IMR-90 (cell line): ENCODE data around the gene ZNF274. TPM values are rescaled to one million over a fixed set of nuclear protein-coding genes. Genes with fewer than 3 reads are reported as not detected.

ENCODE experiments used
- ATAC-seq: fragments of 200-7000 bp; cut with Tn5 transposase; 2 replicates; pipeline ENCODE4 v1.9.1; 2020; ENCODE audit warnings: low read depth, mild to moderate bottlenecking, moderate library complexity
- BruUV-seq: library from RNA; stranded (reverse); fragments of 400-500 nt; replicated peaks from 2 replicates; lab custom pipeline; 2021; lab: Mats Ljungman, UMichigan
- CTCF ChIA-PET: fragments of 300-600 bp; formaldehyde crosslinking; extraction: SDS; loops from one replicate; lab custom pipeline; 2021; ENCODE audit warnings: antibody characterized with exemption; lab: Yijun Ruan, JAX
- POLR2A ChIA-PET: fragments of 300-600 bp; sonication (Branson Sonifier 250); formaldehyde crosslinking; loops from one replicate; lab custom pipeline; 2022; ENCODE audit warnings: antibody characterized with exemption; ENCODE audit not compliant: unreplicated experiment; lab: Charles Lee
- DNase-seq: peaks from one replicate; pipeline ENCODE4 v3.0.0; 2013
- H2AFZ ChIP-seq: replicated peaks from 2 replicates; pipeline ENCODE3; 2013; ENCODE audit warnings: low read length, mild to moderate bottlenecking; ENCODE audit not compliant: poor library complexity
- H2AK5ac ChIP-seq: 2 replicates; pipeline ENCODE4 v1.6.1; 2013; ENCODE audit warnings: low read depth, low read length, inconsistent platforms
- H2AK9ac ChIP-seq: replicated peaks from 2 replicates; pipeline ENCODE3; 2013; ENCODE audit warnings: mild to moderate bottlenecking, low read depth, low read length, moderate library complexity; ENCODE audit not compliant: poor library complexity
- H2BK120ac ChIP-seq: 2 replicates; pipeline ENCODE4 v1.6.1; 2013; ENCODE audit warnings: low read depth, low read length, inconsistent platforms
- H2BK15ac ChIP-seq: 3 replicates; pipeline ENCODE4 v1.6.1; 2013; ENCODE audit warnings: low read depth, low read length, inconsistent platforms
- H2BK20ac ChIP-seq: 2 replicates; pipeline ENCODE4 v1.6.1; 2013; ENCODE audit warnings: low read depth, mild to moderate bottlenecking, inconsistent platforms, low read length, moderate library complexity
- H2BK5ac ChIP-seq: 2 replicates; pipeline ENCODE4 v1.6.1; 2013; ENCODE audit warnings: mild to moderate bottlenecking, low read depth, low read length, inconsistent platforms; ENCODE audit not compliant: poor library complexity, severe bottlenecking
- H3K14ac ChIP-seq: replicated peaks from 2 replicates; pipeline ENCODE4 v1.6.1; 2013; ENCODE audit warnings: low read depth, low read length, inconsistent platforms
- H3K18ac ChIP-seq: 2 replicates; pipeline ENCODE4 v1.6.1; 2013; ENCODE audit warnings: low read depth, low read length, control low read depth
- H3K23ac ChIP-seq: 2 replicates; pipeline ENCODE4 v1.6.1; 2013; ENCODE audit warnings: low read depth, low read length, inconsistent platforms
- H3K27ac ChIP-seq: 2 replicates; pipeline ENCODE4 v1.5.1; 2013; ENCODE audit warnings: mild to moderate bottlenecking, control low read depth, low read length; ENCODE audit not compliant: insufficient read depth
- H3K27me3 ChIP-seq: 2 replicates; pipeline ENCODE4 v1.6.1; 2013; ENCODE audit warnings: low read length; ENCODE audit not compliant: control insufficient read depth, insufficient read depth
- H3K36me3 ChIP-seq: 2 replicates; pipeline ENCODE4 v1.6.1; 2013; ENCODE audit warnings: low read length, mixed read lengths; ENCODE audit not compliant: control insufficient read depth, insufficient read depth
- H3K4ac ChIP-seq: 2 replicates; pipeline ENCODE4 v1.6.1; 2013; ENCODE audit warnings: low read depth, low read length, inconsistent platforms
- H3K4me1 ChIP-seq: 2 replicates; pipeline ENCODE4 v1.6.1; 2013; ENCODE audit warnings: low read length, mixed read lengths; ENCODE audit not compliant: control insufficient read depth, insufficient read depth
- H3K4me2 ChIP-seq: 2 replicates; pipeline ENCODE4 v1.6.1; 2013; ENCODE audit warnings: low read depth, mild to moderate bottlenecking, control low read depth, low read length, moderate library complexity
- H3K4me3 ChIP-seq: 2 replicates; pipeline ENCODE4 v1.5.1; 2013; ENCODE audit warnings: low read depth, mild to moderate bottlenecking, control low read depth, low read length, moderate library complexity; ENCODE audit not compliant: insufficient read depth
- H3K56ac ChIP-seq: 2 replicates; pipeline ENCODE4 v1.6.1; 2013; ENCODE audit warnings: low read length, inconsistent platforms; ENCODE audit not compliant: insufficient read depth; ENCODE audit errors: extremely low read depth
- H3K79me1 ChIP-seq, 2 experiments: 2 replicates each; pipeline ENCODE4 v1.6.1; 2013; ENCODE audit warnings: low read length in 2 of 2, inconsistent platforms in 1 of 2, low read depth in 1 of 2
- H3K9ac ChIP-seq: 2 replicates; pipeline ENCODE4 v1.6.1; 2013; ENCODE audit warnings: low read depth, low read length, control low read depth
- H3K9me1 ChIP-seq: 2 replicates; pipeline ENCODE4 v1.6.1; 2013; ENCODE audit warnings: low read length, inconsistent platforms; ENCODE audit not compliant: insufficient read depth
- H3K9me3 ChIP-seq: 2 replicates; pipeline ENCODE4 v1.6.1; 2013; ENCODE audit warnings: low read length; ENCODE audit not compliant: control insufficient read depth, insufficient read depth
- H4K20me1 ChIP-seq: 2 replicates; pipeline ENCODE4 v1.6.1; 2013; ENCODE audit warnings: low read length, inconsistent platforms; ENCODE audit not compliant: insufficient read depth
- H4K5ac ChIP-seq: 2 replicates; pipeline ENCODE4 v1.6.1; 2013; ENCODE audit warnings: mild to moderate bottlenecking, low read depth, low read length, control low read depth
- H4K8ac ChIP-seq, 2 experiments: 2 replicates each; pipeline ENCODE4 v1.6.1; 2013; ENCODE audit warnings: low read depth in 2 of 2, low read length in 2 of 2, control low read depth in 1 of 2, inconsistent platforms in 1 of 2
- H4K91ac ChIP-seq: 2 replicates; pipeline ENCODE4 v1.6.1; 2013; ENCODE audit warnings: low read depth, low read length, inconsistent platforms; ENCODE audit not compliant: insufficient read depth
- BHLHE40 ChIP-seq: fragments of 150-350 bp; IDR thresholded peaks from 2 replicates; pipeline ENCODE4 v1.6.1; 2016; ENCODE audit warnings: mild to moderate bottlenecking, low read depth, low read length
- CEBPB ChIP-seq: IDR thresholded peaks from 2 replicates; pipeline ENCODE4 v1.6.1; 2012; ENCODE audit warnings: low read depth, low read length, improper control_type of control experiment
- CTCF ChIP-seq: conservative IDR thresholded peaks from 2 replicates; pipeline ENCODE4 v1.5.1; 2012; ENCODE audit warnings: mild to moderate bottlenecking, low read depth, low read length, improper control_type of control experiment
- ELK1 ChIP-seq: fragments of 150-350 bp; IDR thresholded peaks from 2 replicates; pipeline ENCODE4 v1.6.1; 2016; ENCODE audit warnings: low read depth, mild to moderate bottlenecking, low read length, moderate library complexity, borderline replicate concordance
- MAFK ChIP-seq: IDR thresholded peaks from 2 replicates; pipeline ENCODE4 v1.6.1; 2012; ENCODE audit warnings: low read depth, low read length, improper control_type of control experiment
- MXI1 ChIP-seq: IDR thresholded peaks from 2 replicates; pipeline ENCODE4 v1.6.1; 2012; ENCODE audit warnings: low read depth, mild to moderate bottlenecking, low read length, moderate library complexity, borderline replicate concordance
- NFE2L2 ChIP-seq: fragments of 150-350 bp; IDR thresholded peaks from 2 replicates; pipeline ENCODE4 v1.6.1; 2016; ENCODE audit warnings: low read depth, mild to moderate bottlenecking, low read length
- RAD21 ChIP-seq: IDR thresholded peaks from 2 replicates; pipeline ENCODE4 v1.6.1; 2012; ENCODE audit warnings: low read length, improper control_type of control experiment
- RFX5 ChIP-seq: IDR thresholded peaks from 2 replicates; pipeline ENCODE4 v1.8.0; 2012; ENCODE audit warnings: low read depth, mild to moderate bottlenecking, low read length, moderate library complexity
- WGBS, 2 experiments: methylation state at CpG; one replicate each; pipeline versions ENCODE4 v1.1.5 to v1.1.7; 2013; ENCODE audit warnings: missing lambda C conversion rate in 2 of 2; ENCODE audit not compliant: insufficient read length in 1 of 2; ENCODE audit errors: extremely low coverage in 2 of 2; 5-methylcytosine and 5-hydroxymethylcytosine counted together
- dilution Hi-C: fragments of 300-500 bp; cut with HindIII; formaldehyde crosslinking; loops from one replicate; pipeline ENCODE4 v1.14.3; 2018; ENCODE audit warnings: low sequenced_read_pairs; ENCODE audit not compliant: unreplicated experiment
- in situ Hi-C: fragments of 300-500 bp; cut with MboI; formaldehyde crosslinking; loops from 3 replicates; pipeline ENCODE4 v1.14.3; 2019; ENCODE audit warnings: low sequenced_read_pairs, inconsistent platforms, mixed read lengths
- intact Hi-C: fragments of 100-400 bp; cut with micrococcal nuclease; formaldehyde crosslinking; loops from 2 replicates; pipeline ENCODE4 v1.10.0; 2022
- polyA plus RNA-seq, 3 experiments: library from polyadenylated mRNA; depleted of rRNA; stranded (reverse); fragments of >200 nt; gene quantifications; 2 replicates each; pipeline ENCODE4 v1.2.3, GENCODE V29; 2012; ENCODE audit warnings: low replicate concordance in 1 of 3
- total RNA-seq: library from RNA; depleted of rRNA; stranded (reverse); fragments of >200 nt; gene quantifications from 2 replicates; pipeline ENCODE4 v1.2.3, GENCODE V29; 2012

ZNF274 gene
- total and polyA plus RNA-seq, 2 of the 4 experiments (the other 2 are of a cell fraction), result 12.1 to 15.2 TPM

GRCh38 chr19:58166708-58167280, 16.1 kb upstream of the ZNF274 start:
- POLR2A ChIA-PET, result no interaction called here
- WGBS, 2 experiments, result no CpG with 5 or more reads among the region's 4 CpGs
- no peak for DNase-seq

More at GRCh38 chr19:58166708-58167280, 16.1 kb upstream of the ZNF274 start:
- H2BK15ac ChIP-seq, result no peak overlapping the region
- H4K5ac ChIP-seq, result no peak overlapping the region
- no peaks in the 10 kb centered on the region for H3K9me1 ChIP-seq
- H3K56ac ChIP-seq, result no peak overlapping the region
- no peak overlapping the region for H3K4me2 ChIP-seq
- no peak overlapping the region for H2AK9ac ChIP-seq
- no peak overlapping the region for H3K23ac ChIP-seq
- H3K4me3 ChIP-seq, result no peak overlapping the region
- TF ChIP-seq CEBPB, result no peak
- no peak for TF ChIP-seq RFX5
- TF ChIP-seq MXI1, result no peak
- no peak for TF ChIP-seq BHLHE40
- no peak for TF ChIP-seq NFE2L2
- no peak for TF ChIP-seq CTCF
- TF ChIP-seq MAFK, result no peak
- no peak for TF ChIP-seq RAD21
- no peak for TF ChIP-seq ELK1
- no TSS peak for BruUV-seq
- no peak overlapping the region for H4K8ac ChIP-seq
- no peak overlapping the region for H3K4ac ChIP-seq
- no peak overlapping the region for H3K9ac ChIP-seq
- H2BK20ac ChIP-seq, result no peak overlapping the region
- no peak overlapping the region for H3K18ac ChIP-seq
- no peak overlapping the region for H4K91ac ChIP-seq
- no peaks in the 10 kb centered on the region for H3K79me1 ChIP-seq
- no peaks in the 10 kb centered on the region for H4K20me1 ChIP-seq
- CTCF ChIA-PET, result interaction anchor here (0.6 kb wide), 1 partner anchor 211 kb away, joined by 3 read pairs; no protein-coding TSS in a partner anchor
- H3K36me3 ChIP-seq, result no peaks in the 10 kb centered on the region
- no peaks in the 10 kb centered on the region for H3K27me3 ChIP-seq
- no peaks in the 10 kb centered on the region for H3K4me1 ChIP-seq
- intact Hi-C loops, result no loop called here
- H2AFZ ChIP-seq, result no peak overlapping the region
- H3K27ac ChIP-seq, result no peak overlapping the region
- ATAC-seq, result no peak
- H2BK5ac ChIP-seq, result no peak overlapping the region
- dilution Hi-C loops, result no loop called here
- no peak overlapping the region for H2AK5ac ChIP-seq
- H3K14ac ChIP-seq, result no peak overlapping the region
- no peak overlapping the region for H2BK120ac ChIP-seq
- in situ Hi-C loops, result no loop called here
- H3K9me3 ChIP-seq, result peaks cover 70% of the 10 kb centered on the region
